Measurements from ENCODE around the gene SPDYE4.

DNA sequence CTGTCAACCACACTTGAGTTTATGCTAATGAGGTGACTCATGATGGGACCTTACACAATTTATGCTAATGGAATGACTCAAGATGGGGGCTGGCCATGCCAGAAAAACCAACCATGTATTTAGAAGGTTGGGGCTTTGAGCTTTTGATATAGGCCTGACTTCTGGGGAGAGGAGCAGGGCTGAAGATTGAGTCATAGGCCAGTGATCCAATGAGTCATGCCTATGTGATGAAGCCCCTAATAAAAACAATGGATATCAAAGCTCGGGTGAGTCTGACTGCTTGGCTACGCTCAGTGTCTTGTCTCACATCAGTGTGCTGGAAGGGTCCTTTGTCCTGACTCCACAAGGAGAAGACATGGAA lies 33.5 kb upstream of the SPDYE4 start:
- TF ChIP-seq, protein P1, sequence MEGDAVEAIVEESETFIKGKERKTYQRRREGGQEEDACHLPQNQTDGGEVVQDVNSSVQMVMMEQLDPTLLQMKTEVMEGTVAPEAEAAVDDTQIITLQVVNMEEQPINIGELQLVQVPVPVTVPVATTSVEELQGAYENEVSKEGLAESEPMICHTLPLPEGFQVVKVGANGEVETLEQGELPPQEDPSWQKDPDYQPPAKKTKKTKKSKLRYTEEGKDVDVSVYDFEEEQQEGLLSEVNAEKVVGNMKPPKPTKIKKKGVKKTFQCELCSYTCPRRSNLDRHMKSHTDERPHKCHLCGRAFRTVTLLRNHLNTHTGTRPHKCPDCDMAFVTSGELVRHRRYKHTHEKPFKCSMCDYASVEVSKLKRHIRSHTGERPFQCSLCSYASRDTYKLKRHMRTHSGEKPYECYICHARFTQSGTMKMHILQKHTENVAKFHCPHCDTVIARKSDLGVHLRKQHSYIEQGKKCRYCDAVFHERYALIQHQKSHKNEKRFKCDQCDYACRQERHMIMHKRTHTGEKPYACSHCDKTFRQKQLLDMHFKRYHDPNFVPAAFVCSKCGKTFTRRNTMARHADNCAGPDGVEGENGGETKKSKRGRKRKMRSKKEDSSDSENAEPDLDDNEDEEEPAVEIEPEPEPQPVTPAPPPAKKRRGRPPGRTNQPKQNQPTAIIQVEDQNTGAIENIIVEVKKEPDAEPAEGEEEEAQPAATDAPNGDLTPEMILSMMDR (IDR thresholded peaks at IDR 0.05; ENCODE audit: low read length), result no peak
- no peak for TF ChIP-seq EZH2 (IDR thresholded peaks at IDR 0.05; ENCODE audit: borderline replicate concordance, low read length)

All from OCI-LY1 (cell line).